ENCODE data around the gene SPTLC3.

SPTLC3 gene

DNA sequence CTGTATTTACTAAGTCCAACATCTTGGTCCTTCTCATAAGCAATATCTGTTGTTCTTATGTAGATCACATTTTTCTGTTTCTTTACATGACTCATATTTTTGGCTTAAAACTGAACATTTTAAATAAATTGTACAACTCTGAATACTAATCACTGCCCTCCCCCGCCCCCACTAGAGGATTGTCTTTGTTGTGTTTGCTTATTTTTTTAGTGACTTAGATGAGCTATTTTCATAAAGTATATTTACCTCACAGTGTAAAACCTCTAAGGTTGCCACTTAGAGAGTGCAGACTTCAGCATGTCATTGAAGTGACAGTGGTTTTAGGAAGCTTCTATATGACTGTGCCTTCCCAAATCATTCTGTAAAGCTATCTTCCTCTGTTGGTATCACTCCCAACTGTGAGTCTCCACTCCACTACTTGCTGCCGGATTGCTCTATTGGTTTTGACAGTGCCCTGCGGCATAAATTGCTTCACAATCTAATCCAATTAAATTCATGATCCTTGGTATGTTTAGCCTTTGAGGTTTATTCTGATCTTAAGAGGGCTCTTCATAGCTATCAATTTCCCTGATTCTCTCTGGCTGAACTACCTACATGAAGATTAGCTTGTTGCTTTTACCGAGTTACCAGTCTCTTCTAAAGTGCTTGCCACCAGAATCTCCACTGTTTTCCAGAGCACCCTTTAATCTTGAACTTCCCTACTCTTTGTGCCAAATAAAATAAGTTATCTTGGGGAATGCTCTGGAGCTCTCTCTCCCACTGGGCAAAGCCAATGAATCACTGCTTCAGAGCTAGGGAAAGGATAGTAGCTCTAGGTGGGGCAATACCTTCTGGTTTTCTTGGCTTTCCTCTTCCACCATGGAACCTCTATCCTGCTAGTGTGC, 33.0 kb downstream of the SPTLC3 start:
- no peak for DNase-seq (ENCODE audit: low read depth)
- H3K4me3 ChIP-seq (ENCODE audit: low read length) = no peak overlapping the region
- TF ChIP-seq, protein P1, sequence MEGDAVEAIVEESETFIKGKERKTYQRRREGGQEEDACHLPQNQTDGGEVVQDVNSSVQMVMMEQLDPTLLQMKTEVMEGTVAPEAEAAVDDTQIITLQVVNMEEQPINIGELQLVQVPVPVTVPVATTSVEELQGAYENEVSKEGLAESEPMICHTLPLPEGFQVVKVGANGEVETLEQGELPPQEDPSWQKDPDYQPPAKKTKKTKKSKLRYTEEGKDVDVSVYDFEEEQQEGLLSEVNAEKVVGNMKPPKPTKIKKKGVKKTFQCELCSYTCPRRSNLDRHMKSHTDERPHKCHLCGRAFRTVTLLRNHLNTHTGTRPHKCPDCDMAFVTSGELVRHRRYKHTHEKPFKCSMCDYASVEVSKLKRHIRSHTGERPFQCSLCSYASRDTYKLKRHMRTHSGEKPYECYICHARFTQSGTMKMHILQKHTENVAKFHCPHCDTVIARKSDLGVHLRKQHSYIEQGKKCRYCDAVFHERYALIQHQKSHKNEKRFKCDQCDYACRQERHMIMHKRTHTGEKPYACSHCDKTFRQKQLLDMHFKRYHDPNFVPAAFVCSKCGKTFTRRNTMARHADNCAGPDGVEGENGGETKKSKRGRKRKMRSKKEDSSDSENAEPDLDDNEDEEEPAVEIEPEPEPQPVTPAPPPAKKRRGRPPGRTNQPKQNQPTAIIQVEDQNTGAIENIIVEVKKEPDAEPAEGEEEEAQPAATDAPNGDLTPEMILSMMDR (conservative IDR thresholded peaks at IDR 0.05; ENCODE audit: low read depth, low read length) = no peak

DNA sequence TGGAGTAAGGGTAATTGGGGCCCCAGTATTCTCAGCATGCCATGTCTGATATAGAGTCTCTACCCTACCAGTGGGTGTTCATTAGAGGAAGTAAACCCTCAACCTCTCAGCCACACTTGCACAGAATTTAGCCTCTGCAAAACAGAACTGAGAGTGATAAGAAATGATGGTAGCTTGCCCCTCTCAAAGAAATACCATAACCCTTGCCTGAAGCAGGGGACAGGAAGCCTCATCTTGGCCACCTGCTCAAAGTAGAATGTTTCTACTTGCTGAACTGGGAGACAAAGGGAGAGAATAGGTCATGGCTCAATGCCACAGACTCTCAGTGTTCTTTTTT, 33.7 kb downstream of the SPTLC3 start:
- TF ChIP-seq, protein P1 (conservative IDR thresholded peaks at IDR 0.05; ENCODE audit: low read depth, low read length) = no peak
- no peak for DNase-seq (ENCODE audit: low read depth)
- H3K4me3 ChIP-seq (ENCODE audit: low read length) = no peak overlapping the region

DNA sequence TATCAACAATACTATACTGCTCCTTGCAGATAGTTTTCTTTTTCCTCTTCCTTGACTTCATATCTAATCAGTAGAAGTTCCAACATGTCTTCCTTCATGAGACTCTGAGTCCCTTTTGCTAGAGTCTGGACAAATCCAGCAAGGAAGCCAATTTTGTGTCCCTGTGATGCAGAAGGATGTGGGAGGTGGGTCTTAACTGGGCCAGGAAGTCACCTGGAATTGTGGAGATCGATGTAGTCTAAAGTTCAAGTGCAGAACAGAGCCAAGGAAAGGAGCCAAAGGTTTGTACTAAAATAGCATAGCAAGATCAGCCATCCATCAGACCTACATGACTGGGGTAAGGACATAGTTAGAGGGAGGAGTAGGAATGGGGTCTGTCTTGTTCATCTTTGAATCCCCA, 37.6 kb downstream of the SPTLC3 start:
- no peak for DNase-seq (ENCODE audit: low read depth)
- TF ChIP-seq, protein P1 (conservative IDR thresholded peaks at IDR 0.05; ENCODE audit: low read depth, low read length) = no peak
- H3K4me3 ChIP-seq (ENCODE audit: low read length) = no peak overlapping the region

DNA sequence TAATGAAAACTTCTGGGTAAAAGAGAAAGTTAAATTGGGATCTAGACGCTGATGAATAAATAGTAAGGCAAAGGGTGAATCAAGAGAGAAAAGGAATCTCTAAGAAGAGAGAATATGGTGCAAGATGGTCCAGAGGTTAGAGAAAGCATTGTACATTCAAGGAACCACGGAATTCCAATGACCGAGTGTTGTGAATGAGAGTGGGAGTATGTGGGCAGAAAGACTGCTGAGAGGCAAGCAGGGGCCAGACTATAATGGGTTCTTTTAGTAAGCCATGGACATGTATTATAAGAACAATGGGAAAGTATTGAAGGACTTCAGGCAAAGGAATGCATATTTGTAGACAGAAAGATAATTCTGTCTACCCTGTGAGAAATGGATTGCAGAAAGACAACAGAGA, 45.2 kb downstream of the SPTLC3 start:
- TF ChIP-seq, protein P1 (conservative IDR thresholded peaks at IDR 0.05; ENCODE audit: low read depth, low read length) = no peak
- DNase-seq (ENCODE audit: low read depth) = no peak
- H3K4me3 ChIP-seq (ENCODE audit: low read length) = no peak overlapping the region

DNA sequence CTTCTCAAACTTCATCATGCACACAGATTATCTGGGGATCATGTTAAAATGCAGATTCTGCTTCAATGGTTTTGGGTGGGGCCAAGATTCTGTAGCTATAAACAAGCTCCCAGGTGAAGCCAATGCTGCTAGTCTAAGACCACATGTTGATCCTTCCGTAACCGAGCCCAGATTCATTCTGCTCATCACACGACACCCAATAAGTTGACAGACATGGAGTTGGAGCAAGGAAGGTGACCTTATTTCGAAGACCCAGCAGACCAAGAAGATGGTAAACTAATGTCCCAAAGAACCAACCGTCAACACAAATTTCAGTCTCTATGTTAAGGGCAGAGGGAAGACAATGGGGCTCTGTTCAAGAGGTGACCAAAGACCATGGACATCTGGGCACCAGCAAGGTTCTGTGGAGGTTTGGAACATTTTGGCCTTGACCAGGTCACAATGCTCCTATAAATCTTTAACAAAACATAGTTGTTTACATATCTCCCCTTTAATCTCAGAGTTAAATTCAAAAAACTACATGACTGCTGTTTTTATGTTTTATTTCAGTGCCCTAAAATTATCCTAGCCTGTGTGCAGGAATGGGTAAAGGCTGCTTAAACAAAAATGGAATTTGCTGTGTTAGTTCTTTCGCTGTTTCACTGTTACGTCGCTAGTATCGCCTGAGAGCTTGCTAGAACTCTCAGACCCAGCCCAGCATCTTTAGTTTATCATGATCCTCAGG, 50.1 kb downstream of the SPTLC3 start:
- no peak overlapping the region for H3K4me3 ChIP-seq (ENCODE audit: low read length)
- TF ChIP-seq, protein P1 (conservative IDR thresholded peaks at IDR 0.05; ENCODE audit: low read depth, low read length) = no peak
- DNase-seq (ENCODE audit: low read depth) = no peak

DNA sequence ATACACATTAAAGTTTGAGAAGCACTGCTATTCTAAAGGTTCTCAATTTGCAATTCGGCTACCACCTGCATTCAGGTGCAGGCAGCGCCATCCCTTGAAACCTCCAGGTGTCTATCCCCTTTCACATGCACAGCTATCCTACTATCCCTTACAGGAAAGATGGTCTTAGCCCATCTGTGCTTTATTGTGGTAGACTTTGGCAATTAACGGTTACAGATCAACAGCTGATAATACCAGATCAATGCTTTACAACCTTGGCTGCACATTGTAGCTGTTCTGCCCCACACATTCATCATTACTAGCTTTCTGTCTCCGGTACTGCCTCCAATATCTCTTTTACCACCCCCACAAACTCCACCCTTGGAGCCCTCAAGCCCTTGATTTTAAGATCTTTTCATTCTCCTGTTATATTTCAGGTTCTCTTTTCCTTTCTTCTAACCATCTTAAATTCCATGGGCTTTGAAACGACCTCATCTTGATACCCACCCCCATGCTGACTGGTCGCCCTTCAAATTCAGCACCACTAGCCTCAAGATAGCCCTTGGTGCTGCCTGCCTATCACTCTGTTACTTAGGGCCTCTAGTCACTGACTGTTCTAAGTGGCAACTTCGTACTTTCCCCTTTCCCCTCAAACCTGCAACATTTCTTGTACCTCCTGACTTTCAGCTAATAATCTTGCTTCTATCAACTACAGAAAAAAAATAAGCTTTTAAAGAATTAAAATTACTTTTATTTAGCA, 50.8 kb downstream of the SPTLC3 start:
- TF ChIP-seq, protein P1 (conservative IDR thresholded peaks at IDR 0.05; ENCODE audit: low read depth, low read length) = no peak

More for the DNA sequence above, 50.8 kb downstream of the SPTLC3 start:
- H3K4me3 ChIP-seq (ENCODE audit: low read length) = no peak overlapping the region
- DNase-seq (ENCODE audit: low read depth) = no peak

Measured in retinal pigment epithelial cell (primary cell).